LNCaP clone FGC (cell line): Measurements from ENCODE around the gene MAGI2.

ENCODE experiments used
- DNase-seq: peaks from one replicate; pipeline ENCODE4 v3.0.0-alpha.2; 2011; ENCODE audit warnings: low read depth
- H3K4me3 ChIP-seq: 2 replicates; pipeline ENCODE4 v1.5.1; 2011; ENCODE audit warnings: mild to moderate bottlenecking, low read depth, low read length, control low read depth
- TF ChIP-seq, protein P1 (sequence below): IDR thresholded peaks from 2 replicates; pipeline ENCODE4 v1.5.1; 2012; ENCODE audit warnings: mild to moderate bottlenecking; ENCODE audit not compliant: control insufficient read depth, insufficient read depth; ENCODE audit errors: extremely low read depth

The MAGI2 gene

GRCh38 chr7:77989981-77990566, 1463.4 kb downstream of the MAGI2 start:
- no peak overlapping the region for H3K4me3 ChIP-seq
- TF ChIP-seq, protein P1, sequence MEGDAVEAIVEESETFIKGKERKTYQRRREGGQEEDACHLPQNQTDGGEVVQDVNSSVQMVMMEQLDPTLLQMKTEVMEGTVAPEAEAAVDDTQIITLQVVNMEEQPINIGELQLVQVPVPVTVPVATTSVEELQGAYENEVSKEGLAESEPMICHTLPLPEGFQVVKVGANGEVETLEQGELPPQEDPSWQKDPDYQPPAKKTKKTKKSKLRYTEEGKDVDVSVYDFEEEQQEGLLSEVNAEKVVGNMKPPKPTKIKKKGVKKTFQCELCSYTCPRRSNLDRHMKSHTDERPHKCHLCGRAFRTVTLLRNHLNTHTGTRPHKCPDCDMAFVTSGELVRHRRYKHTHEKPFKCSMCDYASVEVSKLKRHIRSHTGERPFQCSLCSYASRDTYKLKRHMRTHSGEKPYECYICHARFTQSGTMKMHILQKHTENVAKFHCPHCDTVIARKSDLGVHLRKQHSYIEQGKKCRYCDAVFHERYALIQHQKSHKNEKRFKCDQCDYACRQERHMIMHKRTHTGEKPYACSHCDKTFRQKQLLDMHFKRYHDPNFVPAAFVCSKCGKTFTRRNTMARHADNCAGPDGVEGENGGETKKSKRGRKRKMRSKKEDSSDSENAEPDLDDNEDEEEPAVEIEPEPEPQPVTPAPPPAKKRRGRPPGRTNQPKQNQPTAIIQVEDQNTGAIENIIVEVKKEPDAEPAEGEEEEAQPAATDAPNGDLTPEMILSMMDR, result no peak
- DNase-seq, result no peak

- no peak overlapping the region for H3K4me3 ChIP-seq
- TF ChIP-seq, protein P1, result no peak
- DNase-seq, result no peak
Measured at GRCh38 chr7:77985974-77986339, 1467.5 kb downstream of the MAGI2 start.

- DNase-seq, result no peak
- no peak overlapping the region for H3K4me3 ChIP-seq
- TF ChIP-seq, protein P1, result no peak
Measured at GRCh38 chr7:77985232-77985973, 1468.1 kb downstream of the MAGI2 start.

DNA sequence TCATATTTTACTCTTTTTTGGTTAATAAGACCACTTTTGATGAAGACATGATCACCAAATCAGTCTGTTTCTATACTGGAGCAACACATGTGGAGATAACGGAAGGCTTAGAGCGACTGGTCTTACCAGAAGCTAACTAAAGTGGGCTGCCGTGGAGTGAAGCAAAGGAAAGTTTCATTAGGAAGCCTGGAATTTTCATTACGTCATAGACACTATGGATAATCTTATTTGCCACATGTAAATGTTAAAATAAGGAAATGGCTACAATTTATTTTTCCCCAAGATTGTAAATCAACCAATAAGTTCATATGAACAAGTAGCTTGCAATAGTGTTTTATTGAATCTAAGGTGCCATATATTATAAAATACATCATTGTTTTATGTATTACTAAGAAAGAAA, 1469.5 kb downstream of the MAGI2 start:
- TF ChIP-seq, protein P1, result no peak
- H3K4me3 ChIP-seq, result no peak overlapping the region
- no peak for DNase-seq

DNA sequence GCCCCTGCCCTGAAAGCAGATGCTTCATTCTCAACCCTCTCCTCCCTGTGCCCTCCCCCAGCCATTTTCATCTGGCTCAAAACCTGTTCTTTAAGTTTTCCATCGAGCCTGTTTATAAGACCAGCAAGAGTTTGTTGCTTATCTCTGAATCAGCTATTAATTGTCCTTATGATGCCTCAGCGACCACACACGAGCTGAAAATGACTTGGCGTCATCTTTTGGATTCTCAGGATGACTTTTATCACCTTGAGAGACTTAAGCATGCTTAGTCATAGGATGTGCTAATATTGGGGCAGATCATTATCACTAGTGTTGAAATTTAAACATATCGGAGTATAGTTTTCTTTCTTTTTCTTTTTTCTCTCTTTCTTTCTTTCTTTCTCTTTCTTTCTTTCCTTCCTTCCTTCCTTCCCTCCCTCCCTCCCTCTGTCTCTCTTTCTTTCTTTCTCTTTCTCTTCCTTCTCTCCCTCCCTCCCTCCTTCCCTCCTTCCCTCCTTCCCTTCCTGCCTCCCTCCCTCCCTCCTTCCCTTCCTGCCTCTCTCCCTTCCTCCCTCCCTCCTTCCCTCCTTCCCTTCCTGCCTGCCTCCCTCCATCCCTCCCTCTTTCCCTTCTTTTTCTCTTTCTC, 1470.4 kb downstream of the MAGI2 start:
- TF ChIP-seq, protein P1, result no peak
- peak; percentile 42 for DNase-seq
- no peak overlapping the region for H3K4me3 ChIP-seq

- TF ChIP-seq, protein P1, result no peak
- no peak for DNase-seq
Measured at GRCh38 chr7:77980087-77980713, 1473.3 kb downstream of the MAGI2 start.

More at GRCh38 chr7:77980087-77980713, 1473.3 kb downstream of the MAGI2 start:
- no peak overlapping the region for H3K4me3 ChIP-seq
